ENCODE data around the gene BICC1. TPM values are rescaled to one million over a fixed set of nuclear protein-coding genes. Genes with fewer than 3 reads are reported as not detected.

BICC1 gene
- total RNA-seq, 1 donor from 2014 or later = not detected

GRCh38 chr10:58648131-58648530 lies 135.5 kb downstream of the BICC1 start:
- DNase-seq (ENCODE audit: low read depth in 2 of 2) = no peak

GRCh38 chr10:58651040-58651439 lies 138.4 kb downstream of the BICC1 start:
- DNase-seq (ENCODE audit: low read depth in 2 of 2) = no peak

- DNase-seq (ENCODE audit: low read depth in 2 of 2) = no peak
These were observed 139.1 kb downstream of the BICC1 start for GRCh38 chr10:58651742-58652141.

DNA sequence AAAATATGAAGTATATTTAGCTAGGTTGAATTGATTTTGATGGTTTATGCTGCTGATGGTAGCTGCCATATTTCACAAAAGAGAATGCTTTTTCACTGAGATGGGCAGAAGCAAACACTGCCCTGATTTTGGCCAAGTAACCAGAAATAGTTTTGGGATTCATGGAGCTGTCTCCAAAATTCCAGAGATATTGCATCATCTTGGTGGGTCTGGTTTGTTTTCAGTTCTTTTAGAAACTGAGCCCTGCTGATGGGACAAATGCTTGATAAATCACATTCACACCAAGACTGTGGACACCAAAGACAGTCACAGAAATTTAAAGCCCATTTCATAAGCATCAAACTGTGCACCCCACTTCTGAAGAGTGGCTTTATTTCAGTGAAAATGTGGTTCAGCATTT lies 140.5 kb downstream of the BICC1 start:
- no peak for DNase-seq (ENCODE audit: low read depth in 2 of 2)

DNA sequence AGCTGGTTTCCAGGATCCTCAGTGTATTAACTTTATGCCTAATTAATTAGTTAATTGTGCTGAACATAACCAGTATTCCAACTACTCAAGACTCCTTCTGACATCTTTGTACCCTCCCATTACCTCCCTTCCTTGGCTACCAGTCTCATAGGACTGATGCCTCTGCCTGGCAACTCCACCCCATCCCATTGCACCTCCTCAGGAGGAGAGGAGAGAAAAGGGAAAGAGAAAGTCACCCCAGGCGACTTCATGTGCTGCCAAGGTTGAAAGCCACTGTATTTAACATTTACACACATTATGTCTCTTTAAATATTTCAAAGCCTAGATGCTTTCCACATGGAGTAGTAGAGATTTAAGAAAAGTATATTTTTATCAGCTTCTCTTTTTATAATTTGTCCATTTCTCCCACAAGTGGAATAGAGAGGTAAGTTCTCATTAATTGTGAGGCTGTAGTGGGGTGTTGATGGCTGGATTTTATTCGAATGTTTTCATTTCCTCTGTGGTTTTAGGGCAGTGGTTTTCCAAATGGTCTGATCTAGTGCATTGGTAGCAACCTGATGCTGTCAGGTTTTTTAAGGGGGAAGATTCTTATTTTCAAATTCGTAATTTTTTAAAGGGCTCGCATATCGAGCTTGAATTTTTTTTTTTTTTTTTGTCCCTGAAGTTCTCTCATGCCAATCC lies 148.0 kb downstream of the BICC1 start:
- no peak for DNase-seq (ENCODE audit: low read depth in 2 of 2)

- DNase-seq (ENCODE audit: low read depth in 2 of 2) = no peak
These were observed 148.7 kb downstream of the BICC1 start for GRCh38 chr10:58661336-58661735.

- DNase-seq (ENCODE audit: low read depth in 2 of 2) = no peak
These were observed 149.2 kb downstream of the BICC1 start for GRCh38 chr10:58661902-58662301.

DNA sequence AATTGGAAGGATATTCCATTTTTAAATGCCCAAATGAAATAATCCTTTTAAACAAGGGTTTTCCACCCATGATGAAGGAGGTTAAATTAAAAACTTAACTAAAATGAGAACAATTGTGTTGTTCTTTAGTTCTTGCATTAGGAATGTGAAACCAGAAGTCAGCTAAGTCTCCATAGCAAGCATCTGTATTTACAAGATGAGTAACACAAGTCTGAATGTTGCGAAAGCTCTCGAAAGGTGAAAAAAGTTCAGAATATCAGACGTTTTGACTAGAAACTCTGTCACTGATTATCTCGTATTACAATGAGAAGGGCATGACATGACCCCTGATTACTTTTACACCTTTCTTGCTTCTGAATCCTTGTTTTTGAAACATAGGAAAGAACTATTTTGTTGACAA lies 149.6 kb downstream of the BICC1 start:
- DNase-seq (ENCODE audit: low read depth in 2 of 2) = no peak

GRCh38 chr10:58665361-58665760 lies 152.7 kb downstream of the BICC1 start:
- DNase-seq (ENCODE audit: low read depth in 2 of 2) = no peak

- no peak for DNase-seq (ENCODE audit: low read depth in 2 of 2)
These were observed 153.4 kb downstream of the BICC1 start for GRCh38 chr10:58666024-58666423.

- no peak for DNase-seq (ENCODE audit: low read depth in 2 of 2)
These were observed 155.1 kb downstream of the BICC1 start for GRCh38 chr10:58667658-58668310.

DNA sequence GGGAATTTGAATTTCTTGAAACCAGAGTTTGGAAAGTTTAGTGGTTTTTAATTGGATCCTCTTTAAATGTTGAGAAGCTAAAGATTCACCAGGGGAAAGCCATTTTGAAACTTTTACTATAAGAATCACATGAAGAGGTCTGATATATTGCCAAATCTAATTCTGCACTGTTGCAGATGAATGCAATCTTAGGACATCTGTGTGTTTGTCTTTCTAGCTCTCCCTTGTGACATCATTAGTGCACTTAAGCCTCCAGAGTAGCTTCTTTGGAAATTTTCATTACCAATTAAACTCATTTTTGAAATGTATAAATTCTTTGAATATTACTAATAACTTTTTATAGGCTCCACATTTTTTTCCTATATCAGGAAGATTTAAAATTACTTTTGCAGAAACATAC lies 160.2 kb downstream of the BICC1 start:
- no peak for DNase-seq (ENCODE audit: low read depth in 2 of 2)

- DNase-seq (ENCODE audit: low read depth in 2 of 2) = no peak
These were observed 161.6 kb downstream of the BICC1 start for GRCh38 chr10:58674251-58674650.

GRCh38 chr10:58675321-58675720 lies 162.6 kb downstream of the BICC1 start:
- DNase-seq (ENCODE audit: low read depth in 2 of 2) = no peak

- DNase-seq (ENCODE audit: low read depth in 2 of 2) = no peak
These were observed 178.9 kb downstream of the BICC1 start for GRCh38 chr10:58691528-58691927.

DNA sequence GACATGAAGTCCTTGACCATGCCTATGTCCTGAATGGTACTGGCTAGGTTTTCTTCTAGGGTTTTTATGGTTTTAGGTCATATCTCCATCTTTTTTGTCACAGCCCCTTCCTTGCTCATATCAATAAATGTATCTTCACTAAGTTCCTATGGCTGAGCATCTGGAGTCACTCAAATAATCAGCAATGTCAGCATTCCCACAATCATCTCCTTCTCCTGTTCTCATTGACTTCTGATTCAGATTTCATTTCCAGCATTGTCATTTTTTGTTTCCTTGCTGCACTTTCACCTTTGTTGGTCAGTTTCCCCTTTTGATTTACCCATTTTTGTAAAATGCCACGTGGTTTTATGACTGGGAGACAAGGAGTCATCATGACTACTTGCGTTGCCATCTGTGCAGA lies 181.2 kb downstream of the BICC1 start:
- DNase-seq (ENCODE audit: low read depth in 2 of 2) = no peak

DNA sequence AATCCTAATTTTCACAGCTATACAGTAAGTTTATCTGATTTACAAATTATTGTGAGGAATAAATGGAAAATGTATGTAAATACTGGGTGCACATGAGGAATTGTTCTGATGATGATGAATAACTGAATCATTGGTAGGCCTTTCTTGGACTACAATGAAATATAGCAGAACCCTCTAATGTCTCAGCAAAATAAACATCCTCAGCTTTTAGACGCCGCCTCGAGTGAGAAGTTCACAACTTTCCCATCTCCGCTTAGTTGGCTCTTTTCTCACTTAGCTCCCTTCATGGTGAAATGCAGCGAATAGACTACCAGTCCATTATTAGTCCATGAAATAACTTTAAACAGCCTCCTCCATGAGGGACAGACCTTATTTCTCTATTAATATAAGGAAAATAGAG lies 182.3 kb downstream of the BICC1 start:
- DNase-seq (ENCODE audit: low read depth in 2 of 2) = no peak

- DNase-seq (ENCODE audit: low read depth in 2 of 2) = no peak
These were observed 184.1 kb downstream of the BICC1 start for GRCh38 chr10:58696736-58697135.

- DNase-seq (ENCODE audit: low read depth in 2 of 2) = no peak
These were observed 185.0 kb downstream of the BICC1 start for GRCh38 chr10:58697691-58698090.

GRCh38 chr10:58698777-58699356 lies 186.2 kb downstream of the BICC1 start:
- DNase-seq (ENCODE audit: low read depth in 2 of 2) = no peak

DNA sequence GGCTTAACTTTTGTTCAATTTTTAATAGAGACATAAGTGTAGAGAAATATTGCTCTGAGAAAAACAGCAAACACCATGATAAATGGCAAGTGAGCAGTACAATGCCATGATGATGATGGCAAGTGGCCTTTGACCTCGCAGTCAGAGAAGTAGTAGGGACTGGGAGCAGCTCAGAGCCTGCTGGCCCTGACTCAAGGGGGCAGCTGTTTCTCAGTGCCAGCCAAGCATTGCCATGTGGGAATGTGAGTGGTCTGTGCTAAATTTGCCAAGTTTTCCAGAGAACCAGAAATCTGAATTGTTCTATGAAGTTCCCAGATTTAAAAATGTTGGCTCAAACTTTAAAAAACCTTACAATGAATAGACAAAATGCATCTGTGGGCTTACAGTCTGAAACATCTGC lies 187.9 kb downstream of the BICC1 start:
- no peak for DNase-seq (ENCODE audit: low read depth in 2 of 2)

DNA sequence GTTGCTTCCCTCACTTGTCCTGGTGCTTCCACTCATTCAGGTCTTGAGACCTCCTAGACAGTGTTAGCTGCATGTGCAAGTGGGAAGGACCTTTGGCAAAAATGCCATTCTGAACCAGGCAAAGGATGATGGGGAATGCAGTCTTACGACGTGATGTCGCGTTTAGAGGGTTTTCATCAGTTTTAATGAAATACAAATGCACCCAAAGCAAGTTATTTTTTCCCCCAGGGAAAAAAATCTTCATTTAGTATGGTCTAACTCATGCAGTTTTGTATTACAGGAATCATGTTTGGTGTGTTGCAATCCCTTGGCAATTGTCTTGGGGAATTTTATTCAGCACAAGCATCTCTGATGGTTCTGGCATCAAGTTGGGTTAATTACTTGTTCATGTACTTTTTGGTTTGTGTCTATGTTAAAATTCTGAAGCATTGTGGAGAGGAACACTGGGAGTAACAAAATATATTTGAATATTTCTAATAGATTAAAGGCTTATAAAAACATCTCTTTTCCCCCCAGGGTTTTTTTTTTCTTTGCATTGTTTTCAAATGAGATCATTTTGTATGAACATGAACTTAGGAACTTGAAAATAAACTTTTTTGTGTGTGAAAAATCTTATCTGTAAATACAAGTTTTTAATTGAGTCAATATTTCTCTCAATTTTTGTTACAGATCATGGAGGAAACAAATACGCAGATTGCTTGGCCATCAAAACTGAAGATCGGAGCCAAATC lies 188.9 kb downstream of the BICC1 start:
- no peak for DNase-seq (ENCODE audit: low read depth in 2 of 2)
